ENCODE measurements around the gene CTNS.

CTNS gene

GRCh38 chr17:3626831-3627768 lies 9.5 kb upstream of the CTNS start:
- no peak for DNase-seq

DNA sequence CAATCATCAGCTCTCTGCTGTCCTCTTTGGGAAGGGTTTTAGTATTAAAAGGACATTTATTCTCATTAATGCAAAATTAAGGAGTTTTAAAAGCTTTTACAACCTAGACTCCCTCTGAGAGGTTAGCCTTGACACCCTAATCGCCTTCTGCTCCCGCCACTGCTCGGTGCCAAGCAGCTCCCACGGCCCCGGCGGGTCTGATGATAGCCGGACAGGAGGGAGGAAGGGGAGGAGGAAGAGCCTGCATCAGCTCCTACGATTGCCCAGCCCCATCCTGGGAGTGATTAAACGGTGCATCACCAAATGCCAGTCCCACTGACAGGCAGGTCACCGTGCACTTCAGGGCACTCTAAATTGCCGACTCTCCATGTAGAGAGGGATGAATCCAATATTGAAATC lies 8.8 kb upstream of the CTNS start:
- no peak for DNase-seq

GRCh38 chr17:3630781-3631180 lies 5.8 kb upstream of the CTNS start:
- DNase-seq: no peak

- DNase-seq: no peak
Measured at GRCh38 chr17:3632287-3632686, 4.3 kb upstream of the CTNS start.

GRCh38 chr17:3635474-3636153 lies 946 bp upstream of the CTNS start:
- no peak for DNase-seq

GRCh38 chr17:3636908-3637373 lies 381 bp downstream of the CTNS start:
- DNase-seq: peak; percentile 11

GRCh38 chr17:3639981-3640596 lies 3.5 kb downstream of the CTNS start:
- peak; percentile 53 for DNase-seq

DNA sequence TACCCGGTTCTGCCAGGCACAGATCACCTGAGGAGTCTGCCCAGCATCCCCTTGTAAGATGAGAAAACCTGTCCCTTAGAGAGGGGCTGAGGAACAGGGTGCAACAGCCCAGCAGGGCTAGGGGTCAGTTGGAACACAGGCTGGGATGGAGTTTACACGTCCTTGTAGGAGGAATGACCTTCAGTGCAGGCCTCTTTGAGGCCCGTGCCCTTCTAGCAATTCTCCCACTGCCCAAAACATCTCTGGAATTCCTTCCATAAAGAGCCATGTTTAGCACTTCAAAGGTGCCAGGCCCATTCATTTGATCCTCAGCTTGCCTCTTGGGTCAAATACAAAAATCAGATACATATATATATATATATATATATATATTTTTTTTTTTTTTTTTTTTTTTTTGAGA lies 4.5 kb downstream of the CTNS start:
- DNase-seq: no peak

DNA sequence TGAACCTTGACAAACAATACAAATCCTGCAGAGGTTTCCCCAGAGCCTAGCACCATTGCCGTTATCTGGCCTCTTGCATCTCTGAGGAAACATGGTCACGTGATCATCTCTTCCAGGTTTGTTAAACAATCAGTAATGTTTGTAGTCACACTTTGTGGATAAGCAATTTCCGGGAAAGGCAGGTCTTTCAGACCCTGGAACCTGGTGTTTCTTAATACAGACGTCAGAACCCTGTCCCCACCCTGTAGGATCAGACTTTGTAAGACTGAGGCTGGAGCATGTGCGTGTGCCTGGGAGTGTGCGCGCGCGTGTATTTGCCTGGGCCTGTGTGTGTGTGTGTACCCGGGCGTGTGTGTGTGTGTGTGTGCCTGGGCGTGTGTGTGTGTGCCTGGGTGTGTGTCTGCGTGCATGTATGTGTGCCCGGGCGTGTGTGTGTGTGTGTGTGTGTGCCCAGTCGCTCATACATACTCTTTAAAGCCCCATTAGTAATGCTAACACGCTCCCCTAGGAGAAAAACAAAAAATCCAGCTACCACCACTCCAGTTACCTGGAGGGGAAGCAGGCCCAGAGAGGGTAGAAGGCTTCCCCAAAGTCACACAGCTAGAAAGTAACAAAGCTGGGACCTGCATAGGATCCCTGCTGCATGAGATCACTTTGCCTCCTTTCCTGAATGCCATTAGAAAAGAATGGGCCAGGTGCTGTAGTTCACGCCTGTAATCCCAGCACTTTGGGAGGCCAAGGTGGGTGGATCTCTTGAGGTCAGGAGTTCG lies 5.3 kb downstream of the CTNS start:
- DNase-seq: no peak

DNA sequence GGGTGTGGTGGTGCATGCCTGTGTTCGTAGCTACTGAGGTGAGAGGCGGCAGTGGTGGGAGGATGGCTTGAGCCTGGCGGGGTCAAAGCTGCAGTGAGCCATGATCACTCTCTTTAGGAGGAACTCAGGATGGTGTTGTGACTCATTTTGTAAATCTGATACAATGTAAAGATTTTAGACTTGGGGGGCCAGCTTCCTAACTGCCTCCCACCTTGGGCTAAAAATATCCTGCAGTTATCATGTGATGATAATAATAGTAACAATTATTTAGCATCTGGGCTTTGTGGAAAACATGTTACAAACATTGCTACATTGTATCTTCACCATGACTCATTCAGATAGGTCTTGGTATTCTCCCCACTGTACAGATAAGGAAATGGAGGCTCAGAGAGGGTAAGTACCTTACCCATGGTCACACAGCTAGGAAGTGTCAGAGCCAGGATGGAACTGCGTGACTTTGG lies 7.4 kb downstream of the CTNS start:
- peak; percentile 21 for DNase-seq

- DNase-seq: no peak
Measured at GRCh38 chr17:3645310-3645709, 8.8 kb downstream of the CTNS start.

GRCh38 chr17:3647251-3647650 lies 10.7 kb downstream of the CTNS start:
- no peak for DNase-seq

DNA sequence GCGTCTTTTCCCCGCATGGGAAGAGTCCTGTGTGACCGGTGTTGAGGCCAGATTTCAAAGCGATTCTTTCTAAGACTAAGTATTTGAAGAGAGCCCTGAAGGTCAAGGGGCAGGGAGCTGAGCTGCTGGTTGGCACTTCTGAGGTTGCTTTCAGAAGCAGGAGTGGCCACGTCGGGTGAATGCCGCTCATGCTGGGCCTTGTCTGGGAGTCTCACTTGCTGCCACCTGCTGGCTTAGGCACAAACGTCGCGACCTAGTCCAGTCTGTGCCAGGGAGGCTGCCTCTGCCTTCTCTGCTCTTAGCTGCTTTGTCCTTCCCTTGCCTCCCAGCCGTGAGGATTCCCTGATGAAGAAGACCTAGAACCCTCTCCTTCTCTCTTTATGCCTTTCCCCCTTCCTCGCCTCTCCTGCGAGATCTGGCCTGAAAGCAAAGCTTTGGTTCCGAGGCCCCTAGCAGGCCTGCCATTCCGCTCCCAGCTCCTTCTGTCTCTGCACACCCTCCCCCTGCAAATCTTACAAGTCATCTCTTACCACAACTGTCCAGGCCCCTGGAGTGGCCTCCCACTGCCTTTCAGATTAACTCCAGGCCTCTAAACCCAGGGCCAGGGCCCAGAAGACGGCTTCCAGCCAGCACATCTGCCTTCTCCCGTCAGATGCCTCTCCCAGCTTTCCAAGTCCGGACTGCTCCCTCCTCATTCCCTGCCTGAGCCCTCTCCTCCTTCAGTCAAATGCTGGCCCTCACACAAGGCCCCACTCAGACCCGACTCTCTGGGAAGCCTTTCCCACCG lies 11.4 kb downstream of the CTNS start:
- peak; percentile 55 for DNase-seq

GRCh38 chr17:3655766-3656165 lies 19.2 kb downstream of the CTNS start:
- DNase-seq: no peak

DNA sequence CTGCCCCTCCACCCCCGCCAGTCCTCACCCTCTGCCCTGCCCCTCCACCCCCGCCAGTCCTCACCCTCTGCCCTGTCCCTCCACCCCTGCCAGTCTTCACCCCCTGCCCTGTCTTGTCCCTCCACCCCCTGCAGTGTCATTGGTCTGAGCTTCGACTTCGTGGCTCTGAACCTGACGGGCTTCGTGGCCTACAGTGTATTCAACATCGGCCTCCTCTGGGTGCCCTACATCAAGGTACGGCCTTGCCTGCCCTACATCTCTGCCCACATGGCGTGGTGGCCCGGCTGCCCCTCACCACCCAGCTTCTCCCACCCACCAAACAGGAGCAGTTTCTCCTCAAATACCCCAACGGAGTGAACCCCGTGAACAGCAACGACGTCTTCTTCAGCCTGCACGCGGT lies 19.8 kb downstream of the CTNS start:
- DNase-seq: no peak

DNA sequence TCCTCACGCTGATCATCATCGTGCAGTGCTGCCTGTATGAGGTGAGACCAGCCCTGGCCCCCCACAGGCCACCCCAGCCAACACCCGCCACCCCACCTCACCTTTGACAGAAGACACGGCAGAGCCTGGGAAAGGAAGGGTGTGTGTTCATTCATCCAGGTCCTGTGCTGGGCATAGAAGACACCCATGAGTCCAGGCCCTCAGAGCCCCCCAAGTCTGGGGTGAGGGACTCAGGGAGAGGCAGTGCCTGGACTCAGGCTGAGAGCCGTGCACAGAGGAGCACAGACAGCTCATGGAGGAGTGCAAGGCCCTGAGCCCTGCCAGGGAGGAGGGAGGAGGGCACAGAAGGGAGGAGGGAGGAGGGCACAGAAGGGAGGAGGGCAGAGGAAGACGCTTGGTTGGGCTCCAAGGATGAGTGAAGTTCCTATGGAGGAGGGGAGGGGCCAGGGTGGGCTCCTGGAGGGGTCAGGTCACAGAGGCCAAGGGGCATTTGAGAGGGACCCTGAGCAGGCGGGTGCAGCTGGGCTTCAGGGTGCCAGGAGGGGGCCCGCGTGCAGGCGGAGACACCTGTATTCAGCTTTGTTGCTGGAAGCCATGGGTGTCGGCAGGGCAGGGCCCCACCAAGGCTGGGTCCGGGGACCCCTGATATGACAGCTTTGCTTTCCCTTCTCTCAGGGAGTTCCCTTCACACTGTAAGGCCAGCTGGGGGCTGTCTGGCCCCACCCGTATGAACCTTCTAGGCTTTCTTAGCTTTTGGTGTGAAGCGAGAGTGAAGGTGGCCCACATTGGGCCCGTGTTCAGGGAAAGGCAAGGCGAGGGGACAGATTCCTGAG lies 20.4 kb downstream of the CTNS start:
- DNase-seq: no peak

GRCh38 chr17:3657588-3657869 lies 21.0 kb downstream of the CTNS start:
- no peak for DNase-seq

DNA sequence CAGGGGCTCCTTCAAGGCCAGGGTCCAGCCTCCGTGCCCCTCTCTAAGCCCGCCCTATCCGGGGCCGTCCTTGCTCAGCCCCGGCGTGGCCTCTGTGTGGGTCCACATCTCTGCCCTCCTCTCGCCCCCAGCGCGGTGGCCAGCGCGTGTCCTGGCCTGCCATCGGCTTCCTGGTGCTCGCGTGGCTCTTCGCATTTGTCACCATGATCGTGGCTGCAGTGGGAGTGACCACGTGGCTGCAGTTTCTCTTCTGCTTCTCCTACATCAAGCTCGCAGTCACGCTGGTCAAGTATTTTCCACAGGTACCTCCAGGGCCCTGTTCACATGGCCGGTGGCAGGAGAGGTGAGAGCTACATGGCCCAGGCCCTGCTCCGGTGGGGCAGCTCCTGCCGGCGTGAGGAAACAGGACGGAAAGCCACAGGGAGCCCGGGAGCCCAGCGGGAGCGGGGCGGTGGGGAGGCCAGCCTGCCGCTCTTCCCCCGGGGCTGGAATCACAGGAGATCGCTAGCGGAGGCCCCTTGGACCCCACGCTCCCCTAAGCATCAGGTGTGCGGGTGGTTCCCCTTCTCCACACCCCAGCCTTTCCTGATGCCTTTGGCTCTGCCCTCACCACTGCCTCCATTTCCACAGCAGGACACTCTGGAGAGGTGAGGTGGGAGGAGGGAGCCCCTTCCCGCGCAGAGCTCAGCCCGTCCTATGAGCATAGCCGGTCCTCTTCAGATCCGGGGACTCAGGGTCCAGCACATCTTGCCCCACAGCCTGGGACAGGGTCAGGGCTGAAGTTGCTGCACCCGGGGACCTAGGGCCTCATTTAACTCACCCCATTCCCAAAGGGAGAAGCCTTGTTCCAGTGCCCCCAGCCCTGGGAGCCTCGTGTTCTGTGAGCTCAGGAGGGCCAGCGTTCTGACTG lies 21.6 kb downstream of the CTNS start:
- DNase-seq: no peak

GRCh38 chr17:3658784-3659449 lies 22.4 kb downstream of the CTNS start:
- no peak for DNase-seq

Measured in stimulated activated CD4-positive, alpha-beta T cell treated with anti-CD3 and anti-CD28 coated beads, Interleukin-1b, Interleukin-23, amount 100 ng/mL, for 48 hours (primary cell).